CD14-positive monocyte (primary cell): ENCODE results near the gene BDNF. TPM values are rescaled to one million over a fixed set of nuclear protein-coding genes. Genes with fewer than 3 reads are reported as not detected.

ENCODE experiments used
- DNase-seq, 3 donors: peaks; one replicate each; pipeline ENCODE4 v3.0.0-alpha.2; 2011 to 2022
- H2AFZ ChIP-seq: 2 replicates; pipeline ENCODE4 v1.6.0; 2012; ENCODE audit warnings: mild to moderate bottlenecking, low read depth, low read length, inconsistent platforms; ENCODE audit not compliant: insufficient read depth, poor library complexity, severe bottlenecking
- H3K27ac ChIP-seq, 2 donors: 1 replicate in 1 of 2; 2 replicates in 1 of 2; pipeline ENCODE4 v1.5.1; 2012 to 2013; ENCODE audit warnings: low read length in 2 of 2, control low read depth in 1 of 2, inconsistent platforms in 1 of 2, low read depth in 1 of 2, mild to moderate bottlenecking in 1 of 2
- H3K27me3 ChIP-seq, 2 donors: one replicate each; pipeline versions ENCODE4 v1.6.0 to v1.6.1; 2011 to 2013; ENCODE audit warnings: low read length in 2 of 2; ENCODE audit not compliant: control insufficient read depth in 2 of 2, insufficient read depth in 2 of 2
- H3K36me3 ChIP-seq, 2 donors: replicated peaks in 1 of 2; 1 replicate in 1 of 2; 2 replicates in 1 of 2; pipeline versions ENCODE4 v1.5.1 to v1.6.1; 2012 to 2013; ENCODE audit warnings: low read length in 2 of 2, control low read depth in 1 of 2, inconsistent platforms in 1 of 2, mild to moderate bottlenecking in 1 of 2; ENCODE audit not compliant: insufficient read depth in 2 of 2, control insufficient read depth in 1 of 2
- H3K4me1 ChIP-seq, 2 donors: 1 replicate in 1 of 2; 2 replicates in 1 of 2; pipeline versions ENCODE4 v1.5.1 to v1.6.1; 2012 to 2013; ENCODE audit warnings: low read length in 2 of 2, control low read depth in 1 of 2, inconsistent platforms in 1 of 2, mild to moderate bottlenecking in 1 of 2, moderate library complexity in 1 of 2; ENCODE audit not compliant: insufficient read depth in 2 of 2, control insufficient read depth in 1 of 2
- H3K4me2 ChIP-seq: replicated peaks from 2 replicates; pipeline ENCODE3; 2012; ENCODE audit warnings: low read length, moderate library complexity, mild to moderate bottlenecking; ENCODE audit not compliant: poor library complexity, severe bottlenecking; ENCODE audit errors: extremely low read depth
- H3K4me3 ChIP-seq, 3 experiments: fragments of 200-600 bp in 1 of 3; sonication (generic) in 1 of 3; replicated peaks in 1 of 3; 1 replicate in 2 of 3; 2 replicates in 1 of 3; pipeline ENCODE4 v1.5.1; 2011 to 2013; ENCODE audit warnings: low read length in 3 of 3, mild to moderate bottlenecking in 3 of 3, control low read depth in 2 of 3, low read depth in 2 of 3, inconsistent platforms in 1 of 3, moderate library complexity in 1 of 3
- H3K79me2 ChIP-seq: 2 replicates; pipeline ENCODE4 v1.6.0; 2012; ENCODE audit warnings: mild to moderate bottlenecking, control low read depth, inconsistent platforms, low read length, moderate library complexity; ENCODE audit not compliant: insufficient read depth
- H3K9ac ChIP-seq: 2 replicates; pipeline ENCODE4 v1.6.0; 2017; ENCODE audit warnings: low read length, mild to moderate bottlenecking; ENCODE audit not compliant: insufficient read depth, poor library complexity, severe bottlenecking
- H3K9me3 ChIP-seq, 2 donors: replicated peaks in 1 of 2; 1 replicate in 1 of 2; 2 replicates in 1 of 2; pipeline versions ENCODE4 v1.5.1 to v1.6.1; 2012 to 2013; ENCODE audit warnings: low read length in 2 of 2, control low read depth in 1 of 2; ENCODE audit not compliant: control insufficient read depth in 1 of 2, insufficient read depth in 1 of 2
- H4K20me1 ChIP-seq: 2 replicates; pipeline ENCODE4 v1.6.0; 2012; ENCODE audit warnings: mild to moderate bottlenecking, low read length, control low read depth, moderate library complexity; ENCODE audit not compliant: insufficient read depth
- H3K27ac Mint-ChIP-seq, 7 donors: one replicate each; pipeline ENCODE4 v1.8.0; 2020; ENCODE audit warnings: mild to moderate bottlenecking in 7 of 7, mixed read lengths in 7 of 7, moderate library complexity in 6 of 7, inconsistent platforms in 2 of 7
- H3K27me3 Mint-ChIP-seq, 3 donors: one replicate each; pipeline ENCODE4 v1.8.0; 2021 to 2022; ENCODE audit warnings: low read depth in 3 of 3, mild to moderate bottlenecking in 3 of 3, mixed read lengths in 3 of 3, moderate library complexity in 3 of 3, inconsistent platforms in 1 of 3
- H3K36me3 Mint-ChIP-seq, 2 donors: one replicate each; pipeline ENCODE4 v1.8.0; 2020; ENCODE audit warnings: mixed read lengths in 2 of 2, inconsistent platforms in 1 of 2, mild to moderate bottlenecking in 1 of 2
- H3K4me1 Mint-ChIP-seq: one replicate; pipeline ENCODE4 v1.8.0; 2020; ENCODE audit warnings: mild to moderate bottlenecking, mixed read lengths
- H3K4me3 Mint-ChIP-seq, 2 donors: one replicate each; pipeline ENCODE4 v1.8.0; 2020; ENCODE audit warnings: mild to moderate bottlenecking in 2 of 2, mixed read lengths in 2 of 2, moderate library complexity in 1 of 2
- H3K9me3 Mint-ChIP-seq, 7 donors: one replicate each; pipeline ENCODE4 v1.8.0; 2020 to 2022; ENCODE audit warnings: mixed read lengths in 7 of 7, mild to moderate bottlenecking in 6 of 7, moderate library complexity in 6 of 7, inconsistent platforms in 2 of 7
- CTCF ChIP-seq: fragments of 200-600 bp; IDR thresholded peaks from one replicate; pipeline ENCODE4 v1.8.0; 2022; ENCODE audit warnings: antibody characterized with exemption, mild to moderate bottlenecking
- WGBS: methylation state at CpG from one replicate; pipeline ENCODE4 v1.1.5; 2013; ENCODE audit warnings: missing lambda C conversion rate; ENCODE audit not compliant: insufficient coverage; 5-methylcytosine and 5-hydroxymethylcytosine counted together
- intact Hi-C, 2 donors: fragments of 100-400 bp; cut with micrococcal nuclease; formaldehyde crosslinking; loops; one replicate each; pipeline versions ENCODE4 v1.15.0 to v1.15.1; 2023
- polyA plus RNA-seq, 3 donors: library from polyadenylated mRNA; depleted of rRNA in 1 of 3; unstranded in 2 of 3; stranded (reverse) in 1 of 3; fragments of 300-500 nt in 2 of 3; fragments of >200 nt in 1 of 3; fragmentation: Illumina TruSeq in 2 of 3; gene quantifications; 1 replicate in 2 of 3; 2 replicates in 1 of 3; pipeline ENCODE4 v1.2.3, GENCODE V29; 2012 to 2021

BDNF gene
- polyA plus RNA-seq, 3 donors = not detected

GRCh38 chr11:27694992-27695391, 5.3 kb downstream of the BDNF start:
- H3K9ac ChIP-seq = no peak overlapping the region
- no peaks in the 10 kb centered on the region for H4K20me1 ChIP-seq
- H3K4me1 Mint-ChIP-seq = peaks cover 10% of the 10 kb centered on the region
- TF ChIP-seq CTCF = no peak
- intact Hi-C loops = no loop called here
- no peak overlapping the region for H2AFZ ChIP-seq
- H3K79me2 ChIP-seq = no peaks in the 10 kb centered on the region
- H3K4me3 Mint-ChIP-seq = no peak overlapping the region
- H3K4me3 ChIP-seq = no peak overlapping the region
- H3K27ac ChIP-seq = no peak overlapping the region
- H3K4me1 ChIP-seq = peaks cover 0 to 2% of the 10 kb centered on the region in 2 donors
- H3K27me3 Mint-ChIP-seq = peaks cover 27 to 43% (median 42%) of the 10 kb centered on the region in 3 donors
- H3K4me2 ChIP-seq = no peak overlapping the region
- H3K36me3 ChIP-seq = no peaks in the 10 kb centered on the region
- no peak for DNase-seq
- peaks cover 42 to 44% of the 10 kb centered on the region in 2 donors for H3K27me3 ChIP-seq
- no CpG with 5 or more reads among the region's 3 CpGs for WGBS
- H3K36me3 Mint-ChIP-seq = no peaks in the 10 kb centered on the region
- H3K9me3 ChIP-seq = no peaks in the 10 kb centered on the region
- H3K9me3 Mint-ChIP-seq = peaks cover 0 to 13% (median 0%) of the 10 kb centered on the region in 7 donors
- no peak overlapping the region for H3K27ac Mint-ChIP-seq

GRCh38 chr11:27693398-27693797, 6.9 kb downstream of the BDNF start:
- Histone ChIP-seq H3K4me3 (no peak overlapping the region), H3K9ac (no peak overlapping the region), H3K27ac (no peak overlapping the region), H3K4me2 (no peak overlapping the region), H2AFZ (no peak overlapping the region), H3K79me2 (no peaks in the 10 kb centered on the region), H3K36me3 (no peaks in the 10 kb centered on the region), H3K4me1 (no peaks in the 10 kb centered on the region), H4K20me1 (no peaks in the 10 kb centered on the region), H3K9me3 (no peaks in the 10 kb centered on the region), H3K27me3 (peaks cover 26 to 28% of the 10 kb centered on the region in 2 donors)
- H3K27me3 Mint-ChIP-seq = peaks cover 13 to 28% (median 26%) of the 10 kb centered on the region in 3 donors
- WGBS = 94% methylated on average over 3 of the region's 5 CpGs
- intact Hi-C loops = no loop called here
- no peaks in the 10 kb centered on the region for H3K9me3 Mint-ChIP-seq
- H3K4me1 Mint-ChIP-seq = no peaks in the 10 kb centered on the region
- no peak overlapping the region for H3K27ac Mint-ChIP-seq
- no peaks in the 10 kb centered on the region for H3K36me3 Mint-ChIP-seq
- H3K4me3 Mint-ChIP-seq = no peak overlapping the region
- no peak for DNase-seq
- TF ChIP-seq CTCF = no peak
